IMR-90 (cell line): Measurements from ENCODE around the gene RAPGEFL1. TPM values are rescaled to one million over a fixed set of nuclear protein-coding genes. Genes with fewer than 3 reads are reported as not detected.

Experiments
- ATAC-seq: fragments of 200-7000 bp; cut with Tn5 transposase; 2 replicates; pipeline ENCODE4 v1.9.1; 2020; ENCODE audit warnings: low read depth, mild to moderate bottlenecking, moderate library complexity
- BruUV-seq: library from RNA; stranded (reverse); fragments of 400-500 nt; replicated peaks from 2 replicates; lab custom pipeline; 2021; lab: Mats Ljungman, UMichigan
- CTCF ChIA-PET: fragments of 300-600 bp; formaldehyde crosslinking; extraction: SDS; loops from one replicate; lab custom pipeline; 2021; ENCODE audit warnings: antibody characterized with exemption; lab: Yijun Ruan, JAX
- POLR2A ChIA-PET: fragments of 300-600 bp; sonication (Branson Sonifier 250); formaldehyde crosslinking; loops from one replicate; lab custom pipeline; 2022; ENCODE audit warnings: antibody characterized with exemption; ENCODE audit not compliant: unreplicated experiment; lab: Charles Lee
- DNase-seq: peaks from one replicate; pipeline ENCODE4 v3.0.0; 2013
- H2AFZ ChIP-seq: replicated peaks from 2 replicates; pipeline ENCODE3; 2013; ENCODE audit warnings: low read length, mild to moderate bottlenecking; ENCODE audit not compliant: poor library complexity
- H2AK5ac ChIP-seq: 2 replicates; pipeline ENCODE4 v1.6.1; 2013; ENCODE audit warnings: low read depth, low read length, inconsistent platforms
- H2AK9ac ChIP-seq: replicated peaks from 2 replicates; pipeline ENCODE3; 2013; ENCODE audit warnings: mild to moderate bottlenecking, low read depth, low read length, moderate library complexity; ENCODE audit not compliant: poor library complexity
- H2BK120ac ChIP-seq: 2 replicates; pipeline ENCODE4 v1.6.1; 2013; ENCODE audit warnings: low read depth, low read length, inconsistent platforms
- H2BK15ac ChIP-seq: 3 replicates; pipeline ENCODE4 v1.6.1; 2013; ENCODE audit warnings: low read depth, low read length, inconsistent platforms
- H2BK20ac ChIP-seq: 2 replicates; pipeline ENCODE4 v1.6.1; 2013; ENCODE audit warnings: low read depth, mild to moderate bottlenecking, inconsistent platforms, low read length, moderate library complexity
- H2BK5ac ChIP-seq: 2 replicates; pipeline ENCODE4 v1.6.1; 2013; ENCODE audit warnings: mild to moderate bottlenecking, low read depth, low read length, inconsistent platforms; ENCODE audit not compliant: poor library complexity, severe bottlenecking
- H3K14ac ChIP-seq: replicated peaks from 2 replicates; pipeline ENCODE4 v1.6.1; 2013; ENCODE audit warnings: low read depth, low read length, inconsistent platforms
- H3K18ac ChIP-seq: 2 replicates; pipeline ENCODE4 v1.6.1; 2013; ENCODE audit warnings: low read depth, low read length, control low read depth
- H3K23ac ChIP-seq: 2 replicates; pipeline ENCODE4 v1.6.1; 2013; ENCODE audit warnings: low read depth, low read length, inconsistent platforms
- H3K27ac ChIP-seq: 2 replicates; pipeline ENCODE4 v1.5.1; 2013; ENCODE audit warnings: mild to moderate bottlenecking, control low read depth, low read length; ENCODE audit not compliant: insufficient read depth
- H3K27me3 ChIP-seq: 2 replicates; pipeline ENCODE4 v1.6.1; 2013; ENCODE audit warnings: low read length; ENCODE audit not compliant: control insufficient read depth, insufficient read depth
- H3K36me3 ChIP-seq: 2 replicates; pipeline ENCODE4 v1.6.1; 2013; ENCODE audit warnings: low read length, mixed read lengths; ENCODE audit not compliant: control insufficient read depth, insufficient read depth
- H3K4ac ChIP-seq: 2 replicates; pipeline ENCODE4 v1.6.1; 2013; ENCODE audit warnings: low read depth, low read length, inconsistent platforms
- H3K4me1 ChIP-seq: 2 replicates; pipeline ENCODE4 v1.6.1; 2013; ENCODE audit warnings: low read length, mixed read lengths; ENCODE audit not compliant: control insufficient read depth, insufficient read depth
- H3K4me2 ChIP-seq: 2 replicates; pipeline ENCODE4 v1.6.1; 2013; ENCODE audit warnings: low read depth, mild to moderate bottlenecking, control low read depth, low read length, moderate library complexity
- H3K4me3 ChIP-seq: 2 replicates; pipeline ENCODE4 v1.5.1; 2013; ENCODE audit warnings: low read depth, mild to moderate bottlenecking, control low read depth, low read length, moderate library complexity; ENCODE audit not compliant: insufficient read depth
- H3K56ac ChIP-seq: 2 replicates; pipeline ENCODE4 v1.6.1; 2013; ENCODE audit warnings: low read length, inconsistent platforms; ENCODE audit not compliant: insufficient read depth; ENCODE audit errors: extremely low read depth
- H3K79me1 ChIP-seq, 2 experiments: 2 replicates each; pipeline ENCODE4 v1.6.1; 2013; ENCODE audit warnings: low read length in 2 of 2, inconsistent platforms in 1 of 2, low read depth in 1 of 2
- H3K9ac ChIP-seq: 2 replicates; pipeline ENCODE4 v1.6.1; 2013; ENCODE audit warnings: low read depth, low read length, control low read depth
- H3K9me1 ChIP-seq: 2 replicates; pipeline ENCODE4 v1.6.1; 2013; ENCODE audit warnings: low read length, inconsistent platforms; ENCODE audit not compliant: insufficient read depth
- H3K9me3 ChIP-seq: 2 replicates; pipeline ENCODE4 v1.6.1; 2013; ENCODE audit warnings: low read length; ENCODE audit not compliant: control insufficient read depth, insufficient read depth
- H4K20me1 ChIP-seq: 2 replicates; pipeline ENCODE4 v1.6.1; 2013; ENCODE audit warnings: low read length, inconsistent platforms; ENCODE audit not compliant: insufficient read depth
- H4K5ac ChIP-seq: 2 replicates; pipeline ENCODE4 v1.6.1; 2013; ENCODE audit warnings: mild to moderate bottlenecking, low read depth, low read length, control low read depth
- H4K8ac ChIP-seq, 2 experiments: 2 replicates each; pipeline ENCODE4 v1.6.1; 2013; ENCODE audit warnings: low read depth in 2 of 2, low read length in 2 of 2, control low read depth in 1 of 2, inconsistent platforms in 1 of 2
- H4K91ac ChIP-seq: 2 replicates; pipeline ENCODE4 v1.6.1; 2013; ENCODE audit warnings: low read depth, low read length, inconsistent platforms; ENCODE audit not compliant: insufficient read depth
- BHLHE40 ChIP-seq: fragments of 150-350 bp; IDR thresholded peaks from 2 replicates; pipeline ENCODE4 v1.6.1; 2016; ENCODE audit warnings: mild to moderate bottlenecking, low read depth, low read length
- CEBPB ChIP-seq: IDR thresholded peaks from 2 replicates; pipeline ENCODE4 v1.6.1; 2012; ENCODE audit warnings: low read depth, low read length, improper control_type of control experiment
- MAZ ChIP-seq: IDR thresholded peaks from 2 replicates; pipeline ENCODE4 v1.6.1; 2012; ENCODE audit warnings: low read depth, mild to moderate bottlenecking, low read length, improper control_type of control experiment, moderate library complexity, borderline replicate concordance
- RAD21 ChIP-seq: IDR thresholded peaks from 2 replicates; pipeline ENCODE4 v1.6.1; 2012; ENCODE audit warnings: low read length, improper control_type of control experiment
- RCOR1 ChIP-seq: IDR thresholded peaks from 2 replicates; pipeline ENCODE4 v1.6.1; 2012; ENCODE audit warnings: mild to moderate bottlenecking, low read length, improper control_type of control experiment; ENCODE audit not compliant: insufficient replicate concordance
- RFX5 ChIP-seq: IDR thresholded peaks from 2 replicates; pipeline ENCODE4 v1.8.0; 2012; ENCODE audit warnings: low read depth, mild to moderate bottlenecking, low read length, moderate library complexity
- SMC3 ChIP-seq: fragments of 150-350 bp; IDR thresholded peaks from 2 replicates; pipeline ENCODE4 v1.6.1; 2016; ENCODE audit warnings: low read depth, mild to moderate bottlenecking, antibody characterized with exemption, low read length, moderate library complexity
- WGBS, 2 experiments: methylation state at CpG; one replicate each; pipeline versions ENCODE4 v1.1.5 to v1.1.7; 2013; ENCODE audit warnings: missing lambda C conversion rate in 2 of 2; ENCODE audit not compliant: insufficient read length in 1 of 2; ENCODE audit errors: extremely low coverage in 2 of 2; 5-methylcytosine and 5-hydroxymethylcytosine counted together
- dilution Hi-C: fragments of 300-500 bp; cut with HindIII; formaldehyde crosslinking; loops from one replicate; pipeline ENCODE4 v1.14.3; 2018; ENCODE audit warnings: low sequenced_read_pairs; ENCODE audit not compliant: unreplicated experiment
- in situ Hi-C: fragments of 300-500 bp; cut with MboI; formaldehyde crosslinking; loops from 3 replicates; pipeline ENCODE4 v1.14.3; 2019; ENCODE audit warnings: low sequenced_read_pairs, inconsistent platforms, mixed read lengths
- intact Hi-C: fragments of 100-400 bp; cut with micrococcal nuclease; formaldehyde crosslinking; loops from 2 replicates; pipeline ENCODE4 v1.10.0; 2022
- polyA plus RNA-seq, 3 experiments: library from polyadenylated mRNA; depleted of rRNA; stranded (reverse); fragments of >200 nt; gene quantifications; 2 replicates each; pipeline ENCODE4 v1.2.3, GENCODE V29; 2012; ENCODE audit warnings: low replicate concordance in 1 of 3
- total RNA-seq: library from RNA; depleted of rRNA; stranded (reverse); fragments of >200 nt; gene quantifications from 2 replicates; pipeline ENCODE4 v1.2.3, GENCODE V29; 2012
- TF ChIP-seq, protein P1 (sequence below): conservative IDR thresholded peaks from 2 replicates; pipeline ENCODE4 v1.5.1; 2012; ENCODE audit warnings: mild to moderate bottlenecking, low read depth, low read length, improper control_type of control experiment
- TF ChIP-seq, protein P2 (sequence below): fragments of 150-350 bp; IDR thresholded peaks from 2 replicates; pipeline ENCODE4 v1.6.1; 2017; ENCODE audit warnings: mild to moderate bottlenecking, antibody characterized with exemption, low read length, low read depth

RAPGEFL1 gene
- total and polyA plus RNA-seq, 2 of the 4 experiments (the other 2 are of a cell fraction): 0.54 to 5.6 TPM

DNA sequence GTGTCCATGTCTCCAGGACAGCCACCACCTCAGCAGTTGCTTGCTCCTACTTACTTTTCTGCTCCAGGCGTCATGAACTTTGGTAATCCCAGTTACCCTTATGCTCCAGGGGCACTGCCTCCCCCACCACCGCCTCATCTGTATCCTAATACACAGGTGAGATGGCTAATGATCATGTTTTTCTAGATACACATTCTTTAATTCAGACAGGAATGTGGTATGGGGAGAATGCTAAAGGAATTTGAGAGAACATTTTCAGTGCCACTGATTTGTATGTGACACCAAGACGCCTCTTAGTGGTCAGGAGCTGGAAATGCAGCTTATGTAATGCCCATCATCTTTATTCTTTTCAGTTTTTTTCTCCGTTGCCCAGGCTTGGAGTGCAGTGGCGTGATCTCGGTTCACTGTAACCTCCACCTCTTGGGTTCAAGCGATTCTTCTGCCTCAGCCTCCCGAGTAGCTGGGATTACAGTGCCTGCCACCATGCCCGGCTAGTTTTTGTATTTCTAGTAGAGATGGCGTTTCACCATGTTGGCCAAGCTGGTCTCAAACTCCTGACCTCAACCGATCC is 8.9 kb upstream of the RAPGEFL1 start:
- H3K9ac ChIP-seq: no peak overlapping the region
- WGBS, 2 experiments: 20% methylated on average over 3 of the region's 11 CpGs; no CpG with 5 or more reads in 1 of the 2 experiments
- H3K23ac ChIP-seq: no peak overlapping the region
- TF ChIP-seq CEBPB: no peak
- TF ChIP-seq BHLHE40: no peak
- TF ChIP-seq, protein P1, sequence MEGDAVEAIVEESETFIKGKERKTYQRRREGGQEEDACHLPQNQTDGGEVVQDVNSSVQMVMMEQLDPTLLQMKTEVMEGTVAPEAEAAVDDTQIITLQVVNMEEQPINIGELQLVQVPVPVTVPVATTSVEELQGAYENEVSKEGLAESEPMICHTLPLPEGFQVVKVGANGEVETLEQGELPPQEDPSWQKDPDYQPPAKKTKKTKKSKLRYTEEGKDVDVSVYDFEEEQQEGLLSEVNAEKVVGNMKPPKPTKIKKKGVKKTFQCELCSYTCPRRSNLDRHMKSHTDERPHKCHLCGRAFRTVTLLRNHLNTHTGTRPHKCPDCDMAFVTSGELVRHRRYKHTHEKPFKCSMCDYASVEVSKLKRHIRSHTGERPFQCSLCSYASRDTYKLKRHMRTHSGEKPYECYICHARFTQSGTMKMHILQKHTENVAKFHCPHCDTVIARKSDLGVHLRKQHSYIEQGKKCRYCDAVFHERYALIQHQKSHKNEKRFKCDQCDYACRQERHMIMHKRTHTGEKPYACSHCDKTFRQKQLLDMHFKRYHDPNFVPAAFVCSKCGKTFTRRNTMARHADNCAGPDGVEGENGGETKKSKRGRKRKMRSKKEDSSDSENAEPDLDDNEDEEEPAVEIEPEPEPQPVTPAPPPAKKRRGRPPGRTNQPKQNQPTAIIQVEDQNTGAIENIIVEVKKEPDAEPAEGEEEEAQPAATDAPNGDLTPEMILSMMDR: peak; percentile 76
- peak; percentile 64 for TF ChIP-seq SMC3
- no peak for TF ChIP-seq MAZ
- TF ChIP-seq, protein P2, sequence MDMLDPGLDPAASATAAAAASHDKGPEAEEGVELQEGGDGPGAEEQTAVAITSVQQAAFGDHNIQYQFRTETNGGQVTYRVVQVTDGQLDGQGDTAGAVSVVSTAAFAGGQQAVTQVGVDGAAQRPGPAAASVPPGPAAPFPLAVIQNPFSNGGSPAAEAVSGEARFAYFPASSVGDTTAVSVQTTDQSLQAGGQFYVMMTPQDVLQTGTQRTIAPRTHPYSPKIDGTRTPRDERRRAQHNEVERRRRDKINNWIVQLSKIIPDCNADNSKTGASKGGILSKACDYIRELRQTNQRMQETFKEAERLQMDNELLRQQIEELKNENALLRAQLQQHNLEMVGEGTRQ: no peak
- TF ChIP-seq RFX5: 0 out of 2 replicates have a peak, but pooled peaks have one; percentile 28
- no peak for TF ChIP-seq RCOR1
- TF ChIP-seq RAD21: peak; percentile 76
- H3K4me2 ChIP-seq: no peak overlapping the region
- no peak overlapping the region; the same call in 1 of the 2 replicates for H4K91ac ChIP-seq
- intact Hi-C loops: loop anchor here (1.0 to 5.0 kb wide), 2 partner anchors 55 to 156 kb away; no protein-coding TSS in a partner anchor
- no peaks in the 10 kb centered on the region for H4K20me1 ChIP-seq
- dilution Hi-C loops: no loop called here
- CTCF ChIA-PET: interaction anchor here (0.6 to 2.5 kb wide), 7 partner anchors 9 to 114 kb away, joined by 3 to 25 read pairs (median 4); partner anchors contain the start of genes MED24 and NR1D1
- no peak overlapping the region for H3K56ac ChIP-seq
- DNase-seq: peak; percentile 69
- peak overlapping the region; percentile 68 for H2AK9ac ChIP-seq
- H3K14ac ChIP-seq: no peak overlapping the region
- peak; percentile 96 for ATAC-seq
- H2BK20ac ChIP-seq: no peak overlapping the region; the same call in 1 of the 2 replicates
- peak overlapping the region; percentile 44 for H3K4ac ChIP-seq
- H2BK5ac ChIP-seq: no peak overlapping the region
- H3K4me3 ChIP-seq: no peak overlapping the region
- POLR2A ChIA-PET: no interaction called here
- H3K4me1 ChIP-seq: peaks cover 6% of the 10 kb centered on the region
- peak overlapping the region in 1 of 2 experiments; percentile 55; a peak in 1 of 4 replicates for H4K8ac ChIP-seq
- H4K5ac ChIP-seq: no peak overlapping the region
- no TSS peak for BruUV-seq
- no peak overlapping the region for H3K27ac ChIP-seq
- peak overlapping the region; percentile 69 for H2AFZ ChIP-seq
- H2AK5ac ChIP-seq: peak overlapping the region; percentile 21; the same call in 1 of the 2 replicates
- peaks cover 61% of the 10 kb centered on the region for H3K36me3 ChIP-seq
- H3K27me3 ChIP-seq: no peaks in the 10 kb centered on the region
- no peaks in the 10 kb centered on the region for H3K9me1 ChIP-seq
- H3K18ac ChIP-seq: no peak overlapping the region
- no peaks in the 10 kb centered on the region for H3K9me3 ChIP-seq
- in situ Hi-C loops: no loop called here
- no peak overlapping the region for H2BK15ac ChIP-seq
- no peak overlapping the region; the same call in 1 of the 2 replicates for H2BK120ac ChIP-seq
- H3K79me1 ChIP-seq: peaks cover 17 to 51% of the 10 kb centered on the region in 2 experiments
